GM19328 (cell line): Measurements from ENCODE around the gene TUBAL3.
A peak's percentile ranks its signal among the peaks of the same experiment; 100 is the strongest.

Experiments
- ATAC-seq: cut with Tn5 transposase; IDR thresholded peaks from one replicate; pipeline ENCODE4 v1.9.1; 2021; ENCODE audit warnings: mild to moderate bottlenecking, moderate library complexity; ENCODE audit not compliant: unreplicated experiment

The TUBAL3 gene

DNA sequence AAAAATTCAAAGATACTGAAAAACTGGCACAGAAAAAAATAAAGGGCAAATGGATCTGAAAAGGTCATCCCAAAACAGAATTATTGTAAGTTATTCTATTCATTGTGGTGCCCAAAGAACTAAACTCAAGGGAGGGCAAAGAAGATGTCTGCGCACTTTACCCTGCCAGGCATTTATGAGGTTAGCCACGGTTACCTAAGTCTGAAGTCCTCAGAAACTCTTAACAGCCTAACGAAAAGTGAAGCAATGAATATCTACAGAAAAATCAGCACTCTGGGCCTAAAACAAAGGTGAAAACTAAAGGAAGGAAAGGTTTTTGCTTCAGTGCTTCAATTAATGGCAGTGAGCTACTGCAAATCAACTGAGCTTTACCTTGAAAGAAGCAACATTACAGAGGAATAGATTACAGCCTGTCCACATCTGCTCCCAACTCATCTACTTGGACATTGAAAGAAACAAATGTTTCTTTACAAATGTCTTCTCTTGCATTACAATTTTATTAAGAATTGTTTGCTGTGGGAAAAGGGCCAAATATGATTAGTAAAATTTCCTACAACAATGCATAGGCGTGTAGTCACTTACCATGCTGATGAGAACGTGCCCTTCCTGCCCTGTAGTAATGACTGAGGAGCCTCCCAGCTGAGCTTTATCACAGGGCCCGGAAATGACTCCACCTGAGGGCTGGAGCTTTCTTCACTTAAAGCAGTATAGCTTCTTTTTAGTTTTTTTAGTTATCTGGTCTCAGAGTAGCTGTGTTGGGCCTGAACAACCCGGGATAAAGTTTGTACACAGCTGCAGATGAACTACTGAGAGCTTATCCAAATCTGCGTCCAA lies at the start of gene TUBAL3:
Gene TUBAL3 (minus strand): TSS at position 621 of the 834 bp plus-strand sequence. CDS start 36 bp downstream, at position 585.
- ATAC-seq, result no peak

DNA sequence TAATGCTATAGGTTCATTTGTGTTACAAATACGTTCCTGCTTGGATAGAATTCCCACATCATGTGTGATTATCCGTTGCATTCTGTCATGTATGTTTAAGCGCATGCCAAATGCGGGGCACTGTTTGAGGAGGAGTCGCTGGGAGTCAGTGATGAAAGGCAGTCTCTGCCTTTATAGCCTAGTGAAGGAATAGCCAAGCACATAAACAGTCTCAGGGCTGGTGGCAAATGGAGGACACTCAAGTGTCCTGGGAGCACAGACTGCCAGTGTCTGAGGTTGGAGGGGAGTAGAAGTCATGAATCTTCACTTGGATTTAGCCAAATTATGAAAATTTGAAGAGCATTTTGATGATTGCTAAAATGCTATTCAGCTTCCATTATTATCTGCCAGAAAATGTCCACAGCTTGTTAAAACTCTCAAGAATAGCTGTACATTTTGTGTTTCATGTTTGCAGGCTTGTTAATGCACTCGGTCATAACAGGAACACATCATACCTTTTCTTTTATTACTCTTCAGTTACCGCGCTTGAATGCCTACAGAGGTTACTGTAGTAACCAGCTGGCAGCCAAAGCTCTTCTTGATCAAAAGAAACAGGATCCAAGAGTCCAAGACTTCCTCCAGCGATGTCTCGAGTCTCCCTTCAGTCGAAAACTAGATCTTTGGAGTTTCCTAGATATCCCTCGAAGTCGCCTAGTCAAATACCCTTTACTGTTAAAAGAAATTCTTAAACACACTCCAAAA lies 49.3 kb upstream of the TUBAL3 start:
- no peak for ATAC-seq

DNA sequence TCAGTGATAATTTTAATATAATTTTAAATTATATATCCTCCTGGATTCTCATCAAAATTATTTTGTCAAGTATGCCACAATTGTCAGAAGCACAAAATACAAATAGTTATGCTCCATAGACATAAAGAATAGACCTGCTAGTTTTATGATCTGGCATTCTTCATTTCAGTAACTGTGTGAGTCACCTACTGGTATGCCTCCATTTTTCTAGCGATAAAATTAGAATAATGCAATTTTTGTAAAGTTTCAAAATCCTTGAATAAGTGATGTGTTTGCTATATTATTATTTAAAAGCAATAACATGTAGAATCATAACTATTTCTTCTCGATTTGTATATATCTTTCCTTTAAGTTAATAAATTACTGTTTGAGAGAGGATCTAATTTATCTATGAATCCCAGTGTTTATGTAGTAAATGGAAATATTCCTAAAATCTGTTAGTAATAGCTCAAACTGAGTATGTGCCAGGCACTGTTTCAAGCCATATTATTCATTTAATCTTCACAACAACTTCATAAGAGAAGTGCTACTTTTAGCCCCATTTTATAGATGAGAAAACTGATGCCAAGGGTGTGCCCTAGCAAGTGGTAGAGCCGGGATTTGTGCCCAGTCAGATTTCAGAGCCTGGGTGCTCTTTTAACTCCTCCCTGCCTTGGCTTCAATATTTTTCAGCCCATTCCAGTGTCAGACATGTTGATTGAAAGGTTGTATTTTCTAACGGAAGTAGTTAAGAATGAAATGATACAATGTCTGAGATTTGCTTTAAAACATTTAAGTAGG lies 46.2 kb upstream of the TUBAL3 start:
- ATAC-seq, result no peak

DNA sequence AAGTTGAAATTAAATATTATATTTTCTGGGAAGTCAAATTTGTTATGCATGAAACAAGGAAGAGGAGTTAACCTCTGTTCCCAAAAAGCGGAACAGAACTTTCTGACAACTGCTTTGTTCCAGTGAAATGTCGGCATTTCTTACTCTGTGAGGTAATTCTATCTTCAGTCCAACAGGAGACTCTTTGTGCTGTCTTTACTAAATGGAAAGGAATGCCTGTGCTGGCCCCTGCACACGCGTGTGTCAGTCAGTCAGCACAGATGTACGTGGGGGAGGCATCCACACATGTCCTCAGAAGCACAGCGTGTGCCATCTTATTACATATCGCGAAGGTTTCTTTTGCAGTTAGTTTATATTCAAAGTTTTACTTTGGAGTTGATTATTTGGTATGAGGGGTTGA lies 45.2 kb upstream of the TUBAL3 start:
- ATAC-seq, result no peak

DNA sequence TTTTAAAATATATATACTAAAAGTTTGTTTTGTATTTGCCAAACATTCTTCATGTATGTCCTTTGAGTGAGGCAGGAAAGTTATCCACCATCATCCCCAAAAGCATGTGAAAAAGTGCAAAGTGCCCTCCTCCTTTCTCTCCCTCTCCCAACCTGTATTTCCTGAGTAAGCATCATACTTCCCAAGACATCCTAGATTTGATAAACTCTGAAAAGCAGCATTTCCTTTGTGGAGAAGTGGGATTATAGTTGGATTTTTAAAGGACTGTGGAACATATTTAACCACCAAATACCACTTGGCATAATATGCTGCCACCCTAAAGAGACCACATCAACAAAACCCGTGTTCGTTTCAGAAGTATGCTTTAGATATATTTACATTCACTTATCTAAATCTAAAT lies 44.6 kb upstream of the TUBAL3 start:
- ATAC-seq, result no peak

DNA sequence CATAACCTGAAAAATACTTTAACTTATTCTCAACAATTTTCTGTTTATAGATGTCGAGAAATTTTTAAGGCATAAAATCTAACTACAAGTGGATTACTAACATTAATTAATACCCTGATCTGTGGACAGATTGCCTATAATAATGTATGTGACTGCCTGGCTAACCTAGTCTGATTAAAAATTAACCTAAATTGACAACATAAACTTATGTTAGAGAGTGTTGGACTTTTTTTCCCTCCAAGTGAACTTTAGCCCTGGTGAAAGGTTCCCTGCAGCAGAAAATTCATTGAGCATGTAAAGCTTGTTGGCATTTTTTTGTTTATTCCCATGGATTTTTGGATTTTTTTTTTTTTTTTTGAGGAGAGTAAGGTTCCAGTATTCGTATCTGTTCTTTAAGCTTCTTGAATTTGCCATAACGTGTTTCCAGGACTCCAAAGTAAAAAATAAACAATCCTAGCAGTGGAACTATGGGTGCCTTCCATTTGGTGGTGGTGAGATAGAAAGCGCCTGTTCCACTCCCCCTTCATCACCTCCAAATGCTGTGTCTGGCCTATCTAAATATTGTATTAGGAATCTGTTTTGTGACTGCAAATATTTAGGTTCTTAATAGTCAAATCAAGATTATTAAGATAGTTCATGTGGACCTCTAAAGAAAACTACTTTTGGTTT lies 43.8 kb upstream of the TUBAL3 start:
- ATAC-seq, result no peak

DNA sequence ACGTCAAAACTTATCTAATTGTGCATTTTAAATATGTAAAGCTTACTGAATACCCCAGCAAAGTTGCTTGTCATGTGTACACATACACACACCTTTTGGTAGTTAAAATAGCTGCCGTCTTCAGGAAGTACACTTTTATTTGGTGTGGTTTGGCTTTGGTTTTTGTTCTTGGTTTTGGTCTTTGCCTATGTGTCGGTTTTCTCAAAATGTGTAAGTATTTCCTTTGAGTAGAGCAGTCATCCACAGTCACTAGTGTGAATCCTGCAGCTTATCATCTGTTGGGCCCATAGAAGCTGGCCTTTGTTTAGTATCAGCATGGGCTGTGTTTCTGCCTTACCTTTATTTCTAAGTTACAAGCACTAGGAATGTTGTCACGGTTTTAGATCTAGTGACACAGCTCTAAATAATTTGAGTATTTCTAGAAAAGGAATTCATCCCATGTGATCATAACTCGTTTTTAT lies 43.0 kb upstream of the TUBAL3 start:
- peak; percentile 52 for ATAC-seq

DNA sequence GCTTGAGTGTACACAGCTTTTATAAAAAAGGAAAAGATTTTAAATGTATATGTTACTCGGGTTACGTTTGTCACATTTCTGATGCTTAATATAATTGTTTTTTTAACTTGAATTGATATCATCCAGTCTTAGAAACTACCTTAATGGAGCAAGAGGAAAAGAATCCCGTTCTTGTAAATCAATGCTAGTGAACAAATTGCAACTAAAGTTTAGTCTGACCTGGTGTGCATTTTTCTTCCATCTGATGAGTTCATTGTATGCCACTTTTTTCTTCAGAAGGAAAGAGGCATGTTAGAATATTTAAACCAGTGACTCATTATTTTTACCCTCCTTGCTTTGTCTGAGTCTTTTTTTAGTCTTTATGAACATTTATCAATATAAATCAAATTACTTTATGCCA lies 42.4 kb upstream of the TUBAL3 start:
- no peak for ATAC-seq

DNA sequence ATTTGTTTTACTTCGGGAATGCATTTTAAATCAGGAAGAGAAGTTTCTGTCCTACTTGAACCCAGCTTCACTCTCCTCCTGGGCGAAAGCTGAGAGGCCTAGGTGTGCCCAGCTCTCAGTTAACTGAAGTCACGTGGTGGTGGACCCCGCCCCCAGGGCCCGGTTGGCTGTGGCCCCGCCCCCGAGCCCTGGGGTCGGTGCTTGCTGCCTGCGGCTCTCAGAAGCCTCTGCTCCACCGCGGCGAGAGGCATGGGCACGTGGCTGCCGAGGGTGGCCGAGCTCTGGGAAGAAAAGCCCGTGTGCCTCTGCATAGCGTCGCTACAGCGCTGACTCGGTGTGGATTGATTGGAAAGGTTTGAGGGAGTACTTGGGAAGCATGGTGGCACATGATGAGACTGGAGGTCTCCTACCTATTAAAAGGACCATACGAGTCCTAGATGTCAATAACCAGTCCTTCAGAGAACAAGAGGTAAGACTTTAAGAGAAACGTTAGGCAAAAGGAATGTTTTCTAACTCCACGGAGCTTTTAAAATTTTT lies 41.8 kb upstream of the TUBAL3 start:
- no peak for ATAC-seq

DNA sequence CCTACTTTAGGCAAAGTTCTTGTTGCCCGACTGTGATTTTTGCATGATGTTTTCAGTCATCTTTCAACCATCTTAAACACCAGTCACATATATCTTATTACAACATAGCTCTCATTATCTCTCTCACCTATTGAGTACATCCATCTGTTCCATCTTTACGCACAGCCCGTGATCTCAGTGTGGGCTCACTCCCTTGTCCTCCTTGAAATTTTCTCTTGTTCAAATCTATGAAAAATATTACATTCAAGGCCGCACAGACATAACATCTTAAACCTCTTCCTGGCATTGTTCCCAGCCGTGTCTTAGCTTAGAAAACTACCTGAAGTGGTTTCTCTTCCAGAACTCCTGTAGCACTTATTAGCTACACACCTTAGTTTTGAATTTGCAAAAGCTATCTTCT lies 40.4 kb upstream of the TUBAL3 start:
- no peak for ATAC-seq

DNA sequence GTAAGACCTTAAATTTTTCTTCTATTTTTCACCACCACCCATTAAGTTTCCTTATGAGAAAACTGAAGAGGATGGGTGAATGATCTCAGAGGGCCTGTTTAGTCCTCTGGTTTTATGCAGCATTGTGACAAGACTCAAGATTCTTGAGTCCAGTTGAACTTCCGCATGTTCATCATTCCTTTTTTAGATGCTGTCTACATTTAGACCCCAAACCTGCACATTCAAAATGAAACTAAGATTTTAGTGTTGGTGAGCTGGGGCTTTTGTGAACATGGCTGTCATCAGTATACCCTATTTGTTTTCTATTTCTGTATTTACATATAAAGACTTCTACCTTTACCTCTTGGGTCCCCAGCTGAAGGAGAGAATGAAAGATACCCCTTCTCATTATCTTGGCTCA lies 38.8 kb upstream of the TUBAL3 start:
- peak; percentile 63 for ATAC-seq

DNA sequence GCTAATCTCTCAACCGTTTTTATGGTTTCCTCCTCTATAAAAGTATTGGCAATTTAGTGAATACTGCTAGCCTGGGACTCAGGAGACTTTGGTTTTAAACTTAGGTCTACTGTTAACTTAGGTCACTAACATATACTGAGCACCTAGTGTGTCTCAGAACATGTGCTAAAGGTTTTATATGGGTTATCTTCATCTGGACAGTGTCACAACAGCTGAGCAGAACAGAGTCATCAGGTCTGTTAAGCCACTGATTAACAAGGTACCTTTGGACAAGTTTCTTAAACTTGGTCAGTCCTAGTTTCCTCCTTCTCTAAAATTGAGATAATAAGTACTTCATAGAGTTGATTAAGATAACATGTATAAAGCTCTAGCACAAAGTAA lies 38.4 kb upstream of the TUBAL3 start:
- ATAC-seq, result peak; percentile 22

DNA sequence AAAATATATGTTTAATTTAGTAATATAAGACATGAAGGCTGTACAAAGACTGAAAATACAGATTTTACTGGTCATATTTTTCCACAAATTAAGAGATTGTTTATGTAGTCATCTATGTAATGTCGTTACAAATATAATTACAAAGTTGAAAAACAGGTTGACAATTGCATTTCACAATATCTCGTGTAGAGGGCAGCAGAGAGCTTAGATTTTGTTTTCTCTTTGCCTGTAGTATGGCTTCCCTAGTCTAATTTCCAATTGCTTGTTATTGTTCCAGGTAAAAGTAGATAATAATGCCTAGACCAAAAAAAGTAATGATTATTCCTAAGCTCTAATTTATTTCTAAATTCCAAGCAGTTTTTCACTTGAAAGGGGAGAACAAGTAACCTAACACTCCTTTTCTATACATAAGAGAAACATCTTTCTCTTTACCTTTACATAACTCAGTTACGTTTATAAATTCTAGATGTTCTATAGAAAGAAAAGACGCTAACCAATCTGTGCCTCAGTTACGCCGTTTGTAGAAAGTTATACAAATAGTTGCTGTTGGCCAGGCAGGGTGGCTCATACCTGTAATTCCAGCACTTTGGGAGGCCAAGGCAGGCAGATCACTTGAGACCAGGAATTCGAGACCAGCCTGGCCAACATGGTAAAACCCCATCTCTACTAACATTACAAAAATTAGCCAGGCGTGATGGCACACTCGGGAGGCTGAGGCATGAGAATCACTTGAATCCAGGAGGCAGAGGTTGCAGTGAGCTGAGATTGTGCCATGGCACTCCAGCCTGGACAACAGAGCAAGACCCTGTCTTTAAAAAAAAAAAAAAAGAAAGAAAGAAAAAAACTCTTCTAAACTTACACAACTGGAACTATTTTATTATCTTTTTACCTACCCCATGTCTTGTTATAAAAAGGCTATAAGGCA lies 37.7 kb upstream of the TUBAL3 start:
- ATAC-seq, result no peak

DNA sequence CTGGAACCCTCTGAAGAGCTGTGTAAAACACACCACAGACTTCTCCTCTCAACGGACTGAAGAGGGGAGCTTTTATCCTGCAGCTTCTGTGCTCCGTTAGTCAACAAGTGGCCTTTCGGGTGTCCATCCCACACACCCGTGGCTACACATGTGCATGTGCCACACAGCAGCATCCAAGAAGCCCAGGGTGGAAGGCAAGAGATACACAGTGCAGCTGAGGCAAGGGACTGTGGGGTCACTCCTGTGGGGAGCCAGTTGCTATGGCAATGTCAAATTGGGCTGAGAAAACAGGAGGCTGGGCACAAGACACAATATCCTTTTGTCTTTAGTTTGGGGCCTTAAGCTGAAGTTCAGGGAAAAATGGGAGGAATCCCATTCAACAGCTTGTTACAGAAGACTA lies 36.5 kb upstream of the TUBAL3 start:
- ATAC-seq, result no peak

DNA sequence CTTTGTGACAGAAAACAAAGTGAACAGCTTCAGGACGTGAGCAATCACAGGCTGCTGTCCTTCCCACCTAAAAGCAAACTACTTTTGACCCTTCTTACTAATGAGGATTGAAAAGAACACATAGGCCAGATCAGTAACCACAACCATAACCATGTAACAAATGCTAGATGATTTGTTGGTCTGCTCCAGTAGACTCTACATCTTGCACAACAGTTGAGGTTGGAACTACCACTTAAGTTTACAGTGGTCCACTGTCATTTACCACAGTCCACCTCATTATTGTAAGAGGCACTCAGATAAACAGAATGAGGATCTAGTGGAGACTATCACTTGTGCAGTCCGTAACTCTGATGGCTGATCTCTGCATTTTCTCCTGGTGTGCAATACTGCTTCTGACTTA lies 35.6 kb upstream of the TUBAL3 start:
- ATAC-seq, result no peak

DNA sequence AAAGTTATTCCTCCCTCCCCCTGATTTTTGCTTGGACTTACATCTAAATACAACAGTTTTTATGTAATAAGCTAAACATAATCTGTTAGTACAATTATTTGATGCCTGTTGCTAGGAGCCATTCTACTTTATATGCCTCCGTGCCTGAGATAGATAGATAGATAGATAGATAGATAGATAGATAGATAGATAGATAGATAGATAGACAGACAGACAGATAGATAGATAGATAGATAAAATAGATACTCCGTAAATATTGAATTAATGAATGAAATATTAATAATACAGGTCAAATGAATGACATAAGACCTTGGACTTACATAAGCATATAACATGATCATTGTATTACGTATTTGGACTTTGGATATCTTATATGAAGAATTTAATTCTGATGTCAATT lies 30.7 kb upstream of the TUBAL3 start:
- no peak for ATAC-seq

DNA sequence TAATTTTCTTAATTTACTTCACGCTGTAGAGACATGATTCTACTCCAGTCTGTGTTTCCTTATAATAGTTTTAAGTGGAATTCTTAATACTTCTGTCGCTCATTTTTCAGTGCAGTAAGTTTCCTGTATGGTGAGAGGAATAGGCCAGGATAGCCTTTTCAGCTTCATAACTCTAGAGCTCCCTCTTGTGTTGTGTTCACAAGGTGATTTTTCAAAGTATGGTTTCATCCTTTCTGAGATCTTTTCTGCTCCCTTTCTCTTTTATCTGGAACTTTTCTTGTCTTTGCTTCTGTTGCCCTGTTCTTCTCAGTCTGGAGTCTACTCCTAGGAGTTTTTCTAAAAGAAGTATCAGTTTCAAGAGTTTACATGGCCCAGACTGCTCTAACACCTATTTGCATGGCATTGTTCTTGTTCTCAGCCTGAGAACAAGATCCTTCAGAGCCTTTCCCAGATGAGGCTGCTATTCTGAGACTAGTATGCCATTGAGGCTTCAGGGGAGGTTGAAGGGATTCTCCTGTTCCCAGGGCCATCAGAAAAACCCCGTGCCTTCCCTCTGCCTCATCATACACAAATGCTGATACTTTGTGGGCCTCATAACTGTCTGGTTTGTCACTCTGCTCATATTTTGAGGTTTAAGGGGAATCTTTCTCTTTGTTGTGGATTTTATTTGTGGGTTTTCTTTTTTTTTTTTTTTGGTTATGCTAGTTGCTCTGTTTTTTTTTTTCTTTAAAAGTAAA lies 29.6 kb upstream of the TUBAL3 start:
- ATAC-seq, result no peak

DNA sequence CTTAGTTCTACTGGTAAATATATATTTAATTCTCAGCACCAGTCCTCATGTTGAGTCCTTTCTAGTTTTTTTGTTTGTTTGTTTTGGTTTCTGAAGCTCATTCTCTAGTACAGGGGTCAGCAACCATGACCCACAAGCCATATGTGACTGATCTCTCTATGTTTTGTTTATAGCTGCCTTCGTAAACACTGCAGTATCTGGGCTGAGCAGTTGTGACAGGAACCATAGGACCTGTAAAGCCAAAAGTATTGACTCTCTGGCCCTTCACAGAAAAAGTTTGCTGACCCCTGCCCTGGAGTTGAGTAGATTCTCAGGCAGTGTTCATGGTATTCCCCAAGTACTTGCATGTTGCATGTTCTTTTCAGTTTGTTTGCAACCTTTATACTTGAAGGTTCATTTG lies 28.6 kb upstream of the TUBAL3 start:
- no peak for ATAC-seq

DNA sequence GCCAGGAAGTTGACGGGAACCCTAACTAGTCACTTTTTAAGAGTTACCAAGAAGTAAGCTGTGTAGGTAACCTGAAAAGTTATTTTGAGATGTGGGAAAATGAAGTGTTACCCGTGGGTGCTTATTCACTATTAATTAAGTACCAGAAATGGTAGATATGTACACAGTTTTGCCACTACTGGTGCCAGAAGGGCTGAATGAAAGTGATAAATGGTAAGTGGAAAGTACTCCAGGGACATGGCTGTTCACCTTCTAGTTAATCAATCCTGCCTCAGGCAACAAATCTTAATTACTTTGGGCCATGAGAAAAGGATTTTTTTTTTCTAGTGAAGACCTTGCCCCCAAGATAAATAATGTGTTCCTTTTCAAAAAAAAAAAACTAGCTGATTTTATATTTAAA lies 23.5 kb upstream of the TUBAL3 start:
- no peak for ATAC-seq
